Astrocyte of the spinal cord (primary cell): ENCODE results near the gene DGKB.
A peak's percentile ranks its signal among the peaks of the same experiment; 100 is the strongest.

Experiments used
- DNase-seq: peaks from one replicate; pipeline ENCODE4 v3.0.0; 2011; ENCODE audit warnings: low read depth, low spot score
- H3K4me3 ChIP-seq: 2 replicates; pipeline ENCODE4 v1.5.1; 2011; ENCODE audit warnings: low read depth, mild to moderate bottlenecking, low read length, moderate library complexity
- in situ Hi-C: cut with HindIII; loops from 2 replicates; pipeline ENCODE4 v1.10.0; 2017; ENCODE audit warnings: low sequenced_read_pairs
- TF ChIP-seq, protein P1 (sequence below): IDR thresholded peaks from 2 replicates; pipeline ENCODE4 v1.5.1; 2012; ENCODE audit warnings: low read depth, mild to moderate bottlenecking, low read length, inconsistent platforms

The DGKB gene

DNA sequence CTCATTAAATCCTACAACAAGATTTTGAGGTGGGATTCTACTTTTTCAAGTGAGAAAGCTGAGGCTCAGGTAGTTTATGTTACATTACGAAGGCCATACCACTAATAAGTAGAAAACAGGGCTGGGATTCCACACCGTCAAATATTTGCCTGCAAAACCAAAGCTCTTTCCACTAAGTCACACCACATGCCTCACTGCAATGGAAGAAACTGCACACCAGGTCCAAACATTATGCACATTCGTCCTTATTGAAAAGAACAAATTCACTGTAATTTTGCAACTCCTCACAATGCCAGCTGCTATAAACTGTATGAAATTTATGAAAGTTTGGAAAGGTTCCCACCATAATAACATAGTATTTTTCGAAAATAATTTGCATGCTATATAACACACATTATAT lies 66.5 kb downstream of the DGKB start:
- DNase-seq = no peak
- TF ChIP-seq, protein P1, sequence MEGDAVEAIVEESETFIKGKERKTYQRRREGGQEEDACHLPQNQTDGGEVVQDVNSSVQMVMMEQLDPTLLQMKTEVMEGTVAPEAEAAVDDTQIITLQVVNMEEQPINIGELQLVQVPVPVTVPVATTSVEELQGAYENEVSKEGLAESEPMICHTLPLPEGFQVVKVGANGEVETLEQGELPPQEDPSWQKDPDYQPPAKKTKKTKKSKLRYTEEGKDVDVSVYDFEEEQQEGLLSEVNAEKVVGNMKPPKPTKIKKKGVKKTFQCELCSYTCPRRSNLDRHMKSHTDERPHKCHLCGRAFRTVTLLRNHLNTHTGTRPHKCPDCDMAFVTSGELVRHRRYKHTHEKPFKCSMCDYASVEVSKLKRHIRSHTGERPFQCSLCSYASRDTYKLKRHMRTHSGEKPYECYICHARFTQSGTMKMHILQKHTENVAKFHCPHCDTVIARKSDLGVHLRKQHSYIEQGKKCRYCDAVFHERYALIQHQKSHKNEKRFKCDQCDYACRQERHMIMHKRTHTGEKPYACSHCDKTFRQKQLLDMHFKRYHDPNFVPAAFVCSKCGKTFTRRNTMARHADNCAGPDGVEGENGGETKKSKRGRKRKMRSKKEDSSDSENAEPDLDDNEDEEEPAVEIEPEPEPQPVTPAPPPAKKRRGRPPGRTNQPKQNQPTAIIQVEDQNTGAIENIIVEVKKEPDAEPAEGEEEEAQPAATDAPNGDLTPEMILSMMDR = no peak
- no peak overlapping the region for H3K4me3 ChIP-seq
- in situ Hi-C loops = no loop called here

DNA sequence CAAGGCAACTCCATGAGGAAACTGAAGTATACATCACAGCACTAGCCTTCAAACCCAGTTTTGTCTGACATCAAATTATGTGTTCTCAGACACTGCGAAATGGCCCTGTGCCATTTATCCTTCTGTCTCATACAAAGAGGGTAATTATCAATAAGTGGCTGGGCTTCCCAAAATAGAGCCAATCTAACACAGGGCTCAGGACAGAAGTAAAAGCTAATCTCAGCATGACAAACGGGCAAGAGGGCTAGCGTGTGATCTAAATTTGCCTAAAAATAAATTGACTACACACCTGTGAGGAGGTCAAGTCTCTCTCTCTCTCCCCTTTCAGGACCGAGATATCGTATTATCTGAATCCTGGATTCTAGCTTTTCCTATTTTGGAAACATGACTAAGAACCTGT lies 67.2 kb downstream of the DGKB start:
- no peak for DNase-seq
- TF ChIP-seq, protein P1 = no peak
- no peak overlapping the region for H3K4me3 ChIP-seq
- in situ Hi-C loops = no loop called here

DNA sequence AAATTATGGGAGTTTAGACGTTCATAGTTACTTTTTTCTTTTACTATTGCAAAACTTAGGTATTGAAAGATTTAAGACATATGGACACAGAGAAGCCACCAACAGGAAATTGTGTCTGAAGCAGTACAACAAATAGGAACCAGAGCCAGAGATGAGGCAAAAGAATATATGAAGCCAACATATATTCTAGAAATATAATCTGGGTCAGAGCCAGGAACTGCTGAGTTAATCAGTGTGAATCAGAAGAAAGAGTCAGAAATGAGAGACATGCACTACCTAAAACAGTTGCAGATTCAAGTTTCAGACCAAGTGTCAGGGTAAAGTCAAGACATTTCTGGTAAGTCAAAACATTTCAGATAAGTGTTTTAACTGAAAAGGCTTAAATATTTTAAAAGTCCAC lies 67.7 kb downstream of the DGKB start:
- TF ChIP-seq, protein P1 = no peak
- in situ Hi-C loops = no loop called here
- peak; percentile 37 for DNase-seq
- H3K4me3 ChIP-seq = no peak overlapping the region

DNA sequence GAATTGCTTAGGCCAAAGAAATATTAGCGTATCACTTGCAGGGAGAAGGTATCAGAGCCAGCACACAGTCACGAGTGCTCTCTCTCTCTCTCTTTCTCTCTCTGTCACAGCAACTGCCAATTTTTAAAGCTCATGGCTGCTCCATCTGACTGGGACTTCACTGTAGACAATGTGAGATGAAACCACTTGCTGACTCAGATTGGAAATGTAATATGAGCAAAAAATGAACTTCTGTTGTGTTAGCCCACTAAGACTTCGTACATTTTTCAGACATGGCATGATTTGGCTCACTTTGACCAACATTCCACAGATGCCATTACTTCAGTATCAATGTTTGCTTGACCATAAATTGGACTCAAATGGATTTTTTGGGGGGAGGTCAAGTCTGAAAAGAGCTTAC lies 68.1 kb downstream of the DGKB start:
- H3K4me3 ChIP-seq = no peak overlapping the region
- DNase-seq = peak; percentile 38
- TF ChIP-seq, protein P1 = no peak
- in situ Hi-C loops = no loop called here

DNA sequence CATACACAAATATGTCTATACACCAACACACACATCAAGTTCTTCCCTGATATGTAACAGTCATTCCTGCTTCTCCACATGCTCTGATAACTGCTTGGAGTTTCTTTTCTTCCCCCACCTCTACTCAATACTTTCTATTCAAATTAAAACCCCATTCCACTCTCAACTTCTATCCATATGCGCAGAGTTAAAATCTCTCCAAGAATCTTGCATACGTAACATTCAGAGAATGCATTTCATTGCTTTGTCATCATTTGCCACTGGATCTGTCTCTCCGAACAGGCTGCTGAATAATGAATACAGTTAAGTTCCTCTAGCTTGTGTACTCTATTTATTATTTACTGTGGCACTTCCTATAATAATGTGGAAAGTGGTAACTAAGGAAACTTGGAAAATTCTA lies 68.8 kb downstream of the DGKB start:
- DNase-seq = no peak
- in situ Hi-C loops = no loop called here

DNA sequence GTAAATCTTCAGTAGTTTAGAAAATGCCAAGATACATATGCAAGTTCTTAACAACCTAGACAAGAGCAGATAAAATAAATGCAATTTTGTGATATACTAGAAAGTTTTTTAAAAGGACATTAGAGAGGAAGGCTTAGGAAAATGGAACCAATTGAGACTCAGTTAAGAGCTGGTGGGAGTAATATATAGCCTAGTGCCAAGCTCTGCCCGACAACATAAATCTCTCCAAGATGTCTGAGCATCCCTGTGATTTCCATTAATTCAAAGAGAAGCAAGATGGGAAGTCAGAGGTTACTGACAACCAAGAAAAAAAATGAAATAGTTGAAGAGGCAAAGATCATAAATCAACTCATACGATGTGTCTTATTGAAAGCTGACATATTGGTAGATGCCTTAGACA lies 74.5 kb downstream of the DGKB start:
- no peak for DNase-seq
- in situ Hi-C loops = no loop called here
- TF ChIP-seq, protein P1 = no peak
- no peak overlapping the region for H3K4me3 ChIP-seq

More for the DNA sequence above, 68.8 kb downstream of the DGKB start:
- no peak overlapping the region for H3K4me3 ChIP-seq
- TF ChIP-seq, protein P1 = no peak

DNA sequence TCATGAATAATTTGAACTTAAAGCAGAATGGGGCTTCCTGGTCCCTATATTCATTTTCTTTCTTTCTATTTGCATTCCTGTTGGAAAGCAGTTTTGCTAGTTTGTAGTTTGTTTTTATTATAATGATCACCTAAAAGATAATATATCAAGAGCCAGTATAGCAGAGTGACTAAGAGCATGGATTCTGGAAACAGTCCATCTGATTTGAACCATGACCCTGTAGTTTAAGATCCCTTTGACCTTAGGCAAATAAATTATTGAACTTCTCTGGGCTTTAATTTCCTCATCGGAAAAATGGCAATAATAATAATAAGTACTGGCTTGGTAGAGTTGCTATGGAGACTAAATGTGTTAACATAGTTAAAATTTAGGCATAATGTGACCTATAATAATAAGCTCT lies 76.1 kb downstream of the DGKB start:
- no peak for DNase-seq
- in situ Hi-C loops = no loop called here
- H3K4me3 ChIP-seq = no peak overlapping the region
- TF ChIP-seq, protein P1 = no peak
